HepG2 (cell line): Measurements from ENCODE around the gene UBFD1. TPM values are rescaled to one million over a fixed set of nuclear protein-coding genes. Genes with fewer than 3 reads are reported as not detected.
A peak's percentile ranks its signal among the peaks of the same experiment; 100 is the strongest.

Experiments used
- ATAC-seq: fragments of 200-7000 bp; cut with Tn5 transposase; 3 replicates; pipeline ENCODE4 v1.9.1; 2020; ENCODE audit warnings: mild to moderate bottlenecking, moderate library complexity
- BruUV-seq: library from RNA; stranded (reverse); fragments of 400-500 nt; replicated peaks from 2 replicates; lab custom pipeline; 2021; lab: Mats Ljungman, UMichigan
- CTCF ChIA-PET: fragments of 300-600 bp; formaldehyde crosslinking; extraction: SDS; loops from one replicate; lab custom pipeline; 2021; ENCODE audit warnings: low total read pairs, inconsistent platforms, low intra/inter-chr PET ratio; lab: Yijun Ruan, JAX
- POLR2A ChIA-PET: fragments of 350-600 bp; sonication (Branson Sonifier 250); formaldehyde crosslinking; loops from one replicate; lab custom pipeline; 2020; ENCODE audit warnings: antibody characterized with exemption, inconsistent platforms; lab: Yijun Ruan, JAX
- DNase-seq: peaks from one replicate; pipeline ENCODE4 v3.0.0-alpha.2; 2015; ENCODE audit warnings: low spot score
- FAIRE-seq: peaks from 3 replicates; lab custom pipeline; 2011; peaks lifted over from hg19 to GRCh38; lab: Jason Lieb, UNC
- H2AFZ ChIP-seq: one replicate; pipeline ENCODE4 v1.6.1; 2011; ENCODE audit warnings: low read length, inconsistent platforms
- H3K27ac ChIP-seq: fragments of 300-600 bp; 3 replicates; pipeline ENCODE4 v1.8.0; 2011; ENCODE audit warnings: mixed run types, mild to moderate bottlenecking, mixed read lengths, low read length, inconsistent platforms; ENCODE audit not compliant: insufficient read depth; ENCODE audit errors: extremely low read length
- H3K27me3 ChIP-seq, 2 experiments: fragments of 200-600 bp in 1 of 2; 2 replicates in 1 of 2; 3 replicates in 1 of 2; pipeline versions ENCODE4 v1.6.0 to v1.8.0; 2011; ENCODE audit warnings: low read length in 2 of 2, mild to moderate bottlenecking in 2 of 2, moderate library complexity in 2 of 2, inconsistent platforms in 1 of 2; ENCODE audit not compliant: insufficient read depth in 2 of 2, control insufficient read depth in 1 of 2
- H3K36me3 ChIP-seq, 2 experiments: fragments of 200-600 bp in 1 of 2; replicated peaks in 1 of 2; 2 replicates in 1 of 2; 3 replicates in 1 of 2; pipeline versions ENCODE4 v1.5.1 to v1.8.0; 2011; ENCODE audit warnings: low read length in 2 of 2, inconsistent platforms in 1 of 2; ENCODE audit not compliant: insufficient read depth in 2 of 2, control insufficient read depth in 1 of 2
- H3K4me1 ChIP-seq: 2 replicates; pipeline ENCODE4 v1.5.1; 2012; ENCODE audit warnings: low read length, inconsistent platforms; ENCODE audit not compliant: insufficient read depth
- H3K4me2 ChIP-seq: 2 replicates; pipeline ENCODE4 v1.6.0; 2011; ENCODE audit warnings: low read depth, low read length, inconsistent platforms
- H3K4me3 ChIP-seq, 3 experiments: fragments of 200-600 bp in 1 of 3; sonication (generic), shearing (Covaris generic) in 1 of 3; replicated peaks in 1 of 3; 2 replicates each; pipeline ENCODE4 v1.5.1; 2011 to 2016; ENCODE audit warnings: low read length in 3 of 3, inconsistent platforms in 2 of 3, low read depth in 2 of 3, mild to moderate bottlenecking in 2 of 3, control low read depth in 1 of 3, mixed read lengths in 1 of 3; ENCODE audit not compliant: insufficient read depth in 1 of 3
- H3K79me2 ChIP-seq: one replicate; pipeline ENCODE4 v1.6.1; 2011; ENCODE audit warnings: low read length, inconsistent platforms; ENCODE audit not compliant: insufficient read depth
- H3K9ac ChIP-seq: 2 replicates; pipeline ENCODE4 v1.6.0; 2011; ENCODE audit warnings: mild to moderate bottlenecking, low read depth, low read length, inconsistent platforms; ENCODE audit not compliant: insufficient read depth
- H3K9me3 ChIP-seq: 2 replicates; pipeline ENCODE4 v1.5.1; 2012; ENCODE audit warnings: mild to moderate bottlenecking, low read length
- H4K20me1 ChIP-seq: 2 replicates; pipeline ENCODE4 v1.6.0; 2011; ENCODE audit warnings: inconsistent platforms, mild to moderate bottlenecking, low read length, moderate library complexity; ENCODE audit not compliant: insufficient read depth
- POLR2A ChIP-seq, 2 experiments: IDR thresholded peaks; 2 replicates each; pipeline ENCODE4 v1.6.1; 2011; ENCODE audit warnings: low read depth in 2 of 2, low read length in 2 of 2, mild to moderate bottlenecking in 1 of 2, moderate library complexity in 1 of 2; ENCODE audit not compliant: insufficient read depth in 1 of 2
- SALL1 ChIP-seq: sonication (generic); formaldehyde crosslinking; IDR thresholded peaks from 2 replicates; pipeline ENCODE4 v1.8.0; 2022; ENCODE audit warnings: mild to moderate bottlenecking, missing genetic modification reagents
- ZKSCAN1 ChIP-seq: fragments of 150-350 bp; IDR thresholded peaks from 2 replicates; pipeline ENCODE4 v1.6.1; 2014; ENCODE audit warnings: low read length
- ZMYM4 ChIP-seq: sonication (generic); formaldehyde crosslinking; IDR thresholded peaks from 2 replicates; pipeline ENCODE4 v1.8.1; 2023; ENCODE audit warnings: mild to moderate bottlenecking, missing genetic modification reagents
- WGBS: methylation state at CpG from one replicate; pipeline ENCODE4 v1.1.6; 2017; ENCODE audit warnings: low lambda C conversion rate; 5-methylcytosine and 5-hydroxymethylcytosine counted together
- in situ Hi-C: cut with HindIII; loops from 2 replicates; pipeline ENCODE4 v1.10.0; 2017; ENCODE audit warnings: low pct_unique_long_range_greater_than_20kb; ENCODE audit not compliant: extremely low pct_ligation_motif_present
- intact Hi-C: fragments of 100-400 bp; cut with micrococcal nuclease; formaldehyde crosslinking; loops from one replicate; pipeline ENCODE4 v1.10.0; 2022; ENCODE audit not compliant: unreplicated experiment
- polyA plus RNA-seq, 8 experiments: library from polyadenylated mRNA; depleted of rRNA in 3 of 8; stranded (reverse) in 7 of 8; unstranded in 1 of 8; fragments of >200 nt; fragmentation: Illumina TruSeq in 4 of 8; extraction: Trizol in 4 of 8; gene quantifications; 2 replicates each; pipeline versions ENCODE4 v1.2.1 to v1.2.3, GENCODE V29; 2011 to 2016; ENCODE audit warnings: low read depth in 4 of 8, missing spikeins in 1 of 8, mixed read lengths in 1 of 8; ENCODE audit not compliant: insufficient read depth in 1 of 8
- total RNA-seq, 5 experiments: library from RNA; depleted of rRNA; stranded (reverse); fragments of >200 nt; fragmentation: Illumina TruSeq; extraction: Trizol; gene quantifications; 2 replicates each; pipeline ENCODE4 v1.2.3, GENCODE V29; 2016; ENCODE audit warnings: low read depth in 1 of 5

Gene UBFD1
- total and polyA plus RNA-seq, 2 of the 13 experiments (the other 11 are each of a cell fraction or from before 2014, with no cell fraction given), result 100 to 111 TPM

DNA sequence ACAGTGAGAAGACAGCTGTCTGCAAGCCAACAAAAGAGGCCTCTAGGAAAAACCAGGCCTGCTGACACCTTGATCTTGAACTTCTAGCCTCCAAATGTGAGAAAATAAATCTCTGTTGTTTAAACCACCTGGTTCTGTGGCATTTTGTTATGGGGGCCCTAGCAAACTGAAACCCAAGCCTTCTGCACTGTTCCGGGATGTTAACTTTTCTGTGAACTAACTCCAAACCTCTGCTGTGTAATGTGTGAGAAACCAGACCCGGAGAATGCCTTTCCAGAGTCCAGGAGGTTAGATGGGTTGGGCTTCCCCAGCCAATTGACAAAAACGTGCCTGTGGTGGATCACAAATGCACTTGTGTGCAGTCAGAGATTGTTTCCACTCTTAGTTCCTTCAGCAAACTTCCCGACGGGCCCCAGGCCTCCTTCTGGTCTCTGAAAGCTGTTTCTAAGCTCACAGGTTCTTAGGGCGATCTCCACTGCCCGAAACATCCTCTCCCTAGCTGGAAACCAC lies 33.6 kb upstream of the UBFD1 start:
- TF ChIP-seq SALL1 (no peak), POLR2A (IDR thresholded peaks at IDR 0.05; ENCODE audit: insufficient read depth in 1 of 2, low read depth in 2 of 2, low read length in 2 of 2) (0 out of 4 replicates have a peak, but pooled peaks of 1 of the 2 experiments have one; percentile 10)
- Histone ChIP-seq H4K20me1 (no peaks in the 10 kb centered on the region), H2AFZ (no peak overlapping the region), H3K4me3 (no peak overlapping the region), H3K79me2 (no peaks in the 10 kb centered on the region), H3K27me3 (no peaks in the 10 kb centered on the region), H3K9ac (no peak overlapping the region), H3K4me1 (peaks cover 14% of the 10 kb centered on the region), H3K36me3 (peaks cover 42 to 72% of the 10 kb centered on the region in 2 experiments), H3K9me3 (no peaks in the 10 kb centered on the region), H3K27ac (no peak overlapping the region), H3K4me2 (no peak overlapping the region)
- FAIRE-seq, result no peak
- in situ Hi-C loops, result no loop called here
- BruUV-seq, result no TSS peak
- ATAC-seq, result no peak
- intact Hi-C loops, result no loop called here
- DNase-seq, result no peak
- CTCF ChIA-PET, result no interaction called here
- POLR2A ChIA-PET, result interaction anchor here (6.6 kb wide), 1 partner anchor 14 kb away, joined by 64 read pairs; no protein-coding TSS in a partner anchor
- 91% methylated on average over 7 of the region's 7 CpGs for WGBS

DNA sequence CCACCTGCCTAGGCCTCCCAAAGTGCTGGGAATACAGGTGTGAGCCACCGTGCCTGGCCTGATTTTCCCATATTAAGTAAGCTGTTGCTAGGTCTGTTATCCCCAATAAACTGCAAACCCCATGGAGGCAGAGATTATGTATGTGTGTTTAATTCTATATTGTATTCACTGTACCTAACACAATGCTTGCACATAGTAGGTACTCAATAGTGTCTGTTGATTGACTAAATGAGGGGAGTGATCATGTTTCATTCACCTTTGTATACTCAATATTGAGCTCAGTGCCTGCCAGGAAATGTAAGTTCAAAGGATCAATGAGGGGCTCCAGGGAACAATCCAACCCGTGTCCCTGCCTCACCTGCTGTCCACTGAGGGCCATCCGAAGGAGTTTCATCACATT lies 32.6 kb upstream of the UBFD1 start:
- BruUV-seq, result no TSS peak
- Histone ChIP-seq H3K36me3 (peaks cover 51 to 73% of the 10 kb centered on the region in 2 experiments), H2AFZ (no peak overlapping the region), H3K9me3 (no peaks in the 10 kb centered on the region), H3K4me3 (no peak overlapping the region), H3K79me2 (no peaks in the 10 kb centered on the region), H3K4me2 (no peak overlapping the region), H3K27ac (no peak overlapping the region)
- CTCF ChIA-PET, result no interaction called here
- no peak for DNase-seq
- no peak for FAIRE-seq
- no peak for TF ChIP-seq ZMYM4
- peak; percentile 84 for TF ChIP-seq ZKSCAN1
- TF ChIP-seq, all 625 proteins: peak for 1
- intact Hi-C loops, result no loop called here
- ATAC-seq, result no peak
- Histone ChIP-seq H3K9ac (no peak overlapping the region), H4K20me1 (no peaks in the 10 kb centered on the region), H3K27me3 (no peaks in the 10 kb centered on the region), H3K4me1 (peaks cover 15% of the 10 kb centered on the region)
- POLR2A ChIA-PET, result interaction anchor here (6.6 kb wide), 1 partner anchor 14 kb away, joined by 64 read pairs; no protein-coding TSS in a partner anchor
- in situ Hi-C loops, result no loop called here
- 100% methylated on average over 3 of the region's 3 CpGs for WGBS
